ENCODE results near the gene DIO3. TPM values are rescaled to one million over a fixed set of nuclear protein-coding genes. Genes with fewer than 3 reads are reported as not detected.

DIO3 gene
- polyA plus RNA-seq, 1 experiment: not detected

DNA sequence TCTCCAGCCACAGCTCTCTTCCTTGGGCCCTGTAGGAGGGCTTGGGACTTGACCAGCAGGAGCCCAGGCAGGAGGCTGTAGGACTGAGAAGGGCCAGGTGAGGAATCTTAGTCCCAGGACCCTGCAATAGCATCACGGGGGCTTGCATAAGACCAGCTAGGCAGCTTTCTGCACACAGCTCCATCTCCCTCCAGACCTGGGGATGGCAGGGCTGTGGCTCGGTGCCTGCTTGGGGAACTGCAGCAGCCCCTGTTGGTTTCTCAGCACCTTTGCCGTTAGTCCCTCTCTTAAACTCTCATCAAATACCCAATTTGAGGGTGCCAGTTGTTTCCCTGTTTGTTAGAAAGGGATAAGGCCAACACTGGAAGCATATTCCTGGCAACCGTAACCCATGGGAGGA is 14.3 kb downstream of the DIO3 start:
- Histone ChIP-seq H3K4me3 (ENCODE audit: low read depth, low read length) (no peak overlapping the region), H3K27me3 (ENCODE audit: control insufficient read depth, insufficient read depth, low read length) (peaks cover 2% of the 10 kb centered on the region), H3K9me3 (ENCODE audit: control insufficient read depth, insufficient read depth, low read length) (no peaks in the 10 kb centered on the region; the same call in 1 of the 2 replicates), H3K27ac (ENCODE audit: low read depth, low read length) (no peak overlapping the region)
- ChIA-PET CTCF (no interaction called here), POLR2A (no interaction called here)
- TF ChIP-seq, protein P1, sequence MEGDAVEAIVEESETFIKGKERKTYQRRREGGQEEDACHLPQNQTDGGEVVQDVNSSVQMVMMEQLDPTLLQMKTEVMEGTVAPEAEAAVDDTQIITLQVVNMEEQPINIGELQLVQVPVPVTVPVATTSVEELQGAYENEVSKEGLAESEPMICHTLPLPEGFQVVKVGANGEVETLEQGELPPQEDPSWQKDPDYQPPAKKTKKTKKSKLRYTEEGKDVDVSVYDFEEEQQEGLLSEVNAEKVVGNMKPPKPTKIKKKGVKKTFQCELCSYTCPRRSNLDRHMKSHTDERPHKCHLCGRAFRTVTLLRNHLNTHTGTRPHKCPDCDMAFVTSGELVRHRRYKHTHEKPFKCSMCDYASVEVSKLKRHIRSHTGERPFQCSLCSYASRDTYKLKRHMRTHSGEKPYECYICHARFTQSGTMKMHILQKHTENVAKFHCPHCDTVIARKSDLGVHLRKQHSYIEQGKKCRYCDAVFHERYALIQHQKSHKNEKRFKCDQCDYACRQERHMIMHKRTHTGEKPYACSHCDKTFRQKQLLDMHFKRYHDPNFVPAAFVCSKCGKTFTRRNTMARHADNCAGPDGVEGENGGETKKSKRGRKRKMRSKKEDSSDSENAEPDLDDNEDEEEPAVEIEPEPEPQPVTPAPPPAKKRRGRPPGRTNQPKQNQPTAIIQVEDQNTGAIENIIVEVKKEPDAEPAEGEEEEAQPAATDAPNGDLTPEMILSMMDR (IDR thresholded peaks at IDR 0.05; ENCODE audit: low read depth, low read length): no peak
- DNase-seq (ENCODE audit: low read depth, low spot score): no peak

DNA sequence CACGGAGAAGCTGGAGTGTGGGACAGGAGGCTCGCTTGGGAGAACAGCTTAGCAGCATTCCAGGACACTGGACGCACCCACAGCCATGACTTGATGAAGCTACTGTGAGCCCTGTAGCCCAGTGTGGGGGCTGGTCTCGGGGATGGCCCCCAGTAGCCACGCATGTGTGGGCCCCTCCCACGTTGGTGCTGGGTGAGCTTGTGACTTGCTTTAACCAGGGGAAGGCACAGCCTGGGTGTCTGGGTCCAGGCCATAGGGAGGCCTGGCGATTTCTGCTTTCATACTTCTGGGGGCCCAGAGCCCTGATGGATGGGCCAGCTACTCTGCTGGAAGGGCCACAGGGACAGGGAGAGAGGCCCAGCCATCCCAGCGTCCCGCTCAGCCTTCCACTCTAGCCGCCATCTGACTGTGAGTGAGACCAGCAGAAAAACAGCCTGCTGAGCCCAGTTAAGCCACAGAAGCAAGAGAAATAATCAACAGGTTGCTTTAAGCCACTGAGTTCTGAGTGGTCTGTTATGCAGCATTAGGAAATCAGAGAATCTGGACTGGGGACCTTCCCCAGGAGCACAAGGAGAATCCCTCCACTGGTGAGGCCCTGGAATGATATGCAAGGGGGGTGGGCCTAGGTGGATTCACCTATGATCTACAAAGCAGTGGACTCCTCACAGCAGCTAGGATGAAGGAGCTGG is 16.1 kb downstream of the DIO3 start:
- POLR2A ChIA-PET: no interaction called here
- TF ChIP-seq, protein P1 (IDR thresholded peaks at IDR 0.05; ENCODE audit: low read depth, low read length): no peak

DNA sequence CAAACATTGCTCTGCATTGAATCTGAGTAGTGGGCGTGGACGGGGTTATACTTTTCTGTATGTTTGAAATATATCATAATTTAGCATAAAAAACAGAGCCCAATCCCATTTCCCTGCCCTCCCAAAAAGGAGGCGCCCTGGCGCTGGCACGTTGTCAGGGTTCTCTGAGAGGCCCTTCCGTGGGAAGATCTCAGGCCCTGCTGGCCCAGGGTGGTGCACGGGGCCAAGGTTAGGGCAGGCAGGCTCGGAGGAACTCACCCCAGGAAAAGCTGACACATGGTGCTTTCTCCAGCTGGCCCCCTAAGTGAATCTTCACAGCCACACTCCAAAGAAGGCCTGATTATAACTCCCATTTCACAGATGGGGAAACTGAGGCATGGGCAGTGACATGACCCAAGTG is 17.2 kb downstream of the DIO3 start:
- TF ChIP-seq, protein P1 (IDR thresholded peaks at IDR 0.05; ENCODE audit: low read depth, low read length): no peak
- ChIA-PET CTCF (no interaction called here), POLR2A (no interaction called here)
- Histone ChIP-seq H3K9me3 (ENCODE audit: control insufficient read depth, insufficient read depth, low read length) (no peaks in the 10 kb centered on the region; the same call in 1 of the 2 replicates), H3K4me3 (ENCODE audit: low read depth, low read length) (no peak overlapping the region), H3K27ac (ENCODE audit: low read depth, low read length) (no peak overlapping the region), H3K27me3 (ENCODE audit: control insufficient read depth, insufficient read depth, low read length) (peaks cover 2% of the 10 kb centered on the region)
- no peak for DNase-seq (ENCODE audit: low read depth, low spot score)

More for the DNA sequence above, 16.1 kb downstream of the DIO3 start:
- DNase-seq (ENCODE audit: low read depth, low spot score): no peak
- CTCF ChIA-PET: no interaction called here
- no peak overlapping the region for H3K27ac ChIP-seq (ENCODE audit: low read depth, low read length)
- no peak overlapping the region for H3K4me3 ChIP-seq (ENCODE audit: low read depth, low read length)
- H3K27me3 ChIP-seq (ENCODE audit: control insufficient read depth, insufficient read depth, low read length): peaks cover 2% of the 10 kb centered on the region
- no peaks in the 10 kb centered on the region; the same call in 1 of the 2 replicates for H3K9me3 ChIP-seq (ENCODE audit: control insufficient read depth, insufficient read depth, low read length)

DNA sequence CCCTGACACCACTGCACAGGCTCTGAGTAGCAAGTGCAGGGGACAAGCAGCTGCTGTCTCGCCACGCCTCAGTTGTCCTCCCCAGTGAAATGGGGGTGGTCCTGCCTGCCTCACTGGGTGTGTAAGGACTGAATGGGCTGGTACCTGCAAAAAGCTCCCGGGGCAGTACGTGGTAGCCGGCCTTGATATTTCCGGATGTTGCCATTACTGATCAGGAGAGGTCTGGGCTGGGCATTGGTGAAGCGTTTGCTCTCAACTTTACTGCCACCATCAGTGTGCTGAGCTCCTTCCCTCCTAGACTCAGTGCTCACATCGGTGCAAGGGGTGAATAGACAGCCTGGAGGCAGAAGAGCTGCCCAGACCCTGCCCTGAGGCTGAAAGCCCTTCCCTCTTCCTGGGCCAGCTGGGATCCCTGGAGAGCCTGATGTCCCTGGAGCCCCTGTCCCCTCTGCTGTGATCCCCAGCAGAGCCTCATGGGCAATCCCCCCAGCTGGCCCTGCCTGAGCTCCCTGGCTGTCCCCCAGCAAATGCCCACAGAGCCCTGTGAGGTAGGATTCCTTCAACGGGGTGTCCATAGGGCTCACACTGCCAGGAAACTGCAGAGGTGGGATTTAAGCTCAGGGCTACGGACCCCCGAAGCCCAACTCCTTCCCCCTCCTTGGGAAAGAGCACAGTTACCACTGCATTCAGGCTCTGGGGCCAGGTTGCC is 18.2 kb downstream of the DIO3 start:
- H3K27me3 ChIP-seq (ENCODE audit: control insufficient read depth, insufficient read depth, low read length): peaks cover 2% of the 10 kb centered on the region
- peaks cover 7% of the 10 kb centered on the region; the same call in 1 of the 2 replicates for H3K9me3 ChIP-seq (ENCODE audit: control insufficient read depth, insufficient read depth, low read length)
- no peak overlapping the region for H3K27ac ChIP-seq (ENCODE audit: low read depth, low read length)
- H3K4me3 ChIP-seq (ENCODE audit: low read depth, low read length): no peak overlapping the region
- TF ChIP-seq, protein P1 (IDR thresholded peaks at IDR 0.05; ENCODE audit: low read depth, low read length): no peak
- POLR2A ChIA-PET: no interaction called here
- DNase-seq (ENCODE audit: low read depth, low spot score): no peak
- CTCF ChIA-PET: no interaction called here

DNA sequence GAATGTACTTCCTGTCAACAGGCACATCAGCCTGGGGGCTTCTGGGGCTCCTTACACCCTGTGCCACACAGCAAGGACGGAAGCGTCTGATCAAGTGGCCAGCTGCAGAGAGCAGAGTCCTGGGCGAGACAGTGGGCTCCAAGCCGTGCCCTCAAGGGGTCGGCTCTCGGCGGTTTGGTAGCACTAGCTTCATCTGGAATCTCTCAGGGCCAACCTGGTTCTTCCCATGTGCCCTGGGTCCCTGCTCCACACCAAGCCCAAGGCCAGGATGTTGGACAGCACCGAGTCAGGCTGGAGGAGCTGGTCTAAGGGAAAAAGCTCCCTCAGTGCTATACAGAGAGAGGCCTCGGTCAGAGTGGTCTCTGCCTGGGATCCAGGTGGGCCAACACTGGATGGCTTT is 20.5 kb downstream of the DIO3 start:
- Histone ChIP-seq H3K9me3 (ENCODE audit: control insufficient read depth, insufficient read depth, low read length) (peaks cover 9% of the 10 kb centered on the region; the same call in 1 of the 2 replicates), H3K27ac (ENCODE audit: low read depth, low read length) (no peak overlapping the region), H3K27me3 (ENCODE audit: control insufficient read depth, insufficient read depth, low read length) (peaks cover 3% of the 10 kb centered on the region), H3K4me3 (ENCODE audit: low read depth, low read length) (no peak overlapping the region)
- DNase-seq (ENCODE audit: low read depth, low spot score): no peak
- TF ChIP-seq, protein P1 (IDR thresholded peaks at IDR 0.05; ENCODE audit: low read depth, low read length): no peak
- POLR2A ChIA-PET: no interaction called here
- CTCF ChIA-PET: no interaction called here

All from AG04450 (cell line).